Activated CD4-positive, alpha-beta T cell treated with anti-CD3 and anti-CD28 coated beads, Interleukin-2, amount 50 U/mL, for 24 hours (primary cell): Measurements from ENCODE around the gene SERPINB12.

ENCODE experiments used
- DNase-seq, 2 donors: peaks; one replicate each; pipeline ENCODE4 v3.0.0-alpha.2; 2020; ENCODE audit warnings: low read depth in 1 of 2, low spot score in 1 of 2

The SERPINB12 gene

GRCh38 chr18:63545000-63545399, 2.8 kb downstream of the SERPINB12 start:
- DNase-seq = no peak

GRCh38 chr18:63550068-63550467, 7.9 kb downstream of the SERPINB12 start:
- no peak for DNase-seq

- DNase-seq = no peak
These were observed 9.6 kb downstream of the SERPINB12 start for GRCh38 chr18:63551769-63552168.

- DNase-seq = no peak
These were observed 10.4 kb downstream of the SERPINB12 start for GRCh38 chr18:63552581-63552980.

GRCh38 chr18:63553081-63553480, 10.9 kb downstream of the SERPINB12 start:
- no peak for DNase-seq

- no peak for DNase-seq
These were observed 17.7 kb downstream of the SERPINB12 start for GRCh38 chr18:63559567-63560491.

- no peak for DNase-seq
These were observed 20.1 kb downstream of the SERPINB12 start for GRCh38 chr18:63562284-63562683.

GRCh38 chr18:63564021-63564420, 21.9 kb downstream of the SERPINB12 start:
- DNase-seq = no peak

GRCh38 chr18:63564561-63564960, 22.4 kb downstream of the SERPINB12 start:
- DNase-seq = no peak

GRCh38 chr18:63567276-63567675, 25.1 kb downstream of the SERPINB12 start:
- no peak for DNase-seq

- DNase-seq = no peak
These were observed 25.7 kb downstream of the SERPINB12 start for GRCh38 chr18:63567825-63568224.

GRCh38 chr18:63570721-63571120, 28.6 kb downstream of the SERPINB12 start:
- no peak for DNase-seq

- DNase-seq = no peak
These were observed 33.5 kb downstream of the SERPINB12 start for GRCh38 chr18:63575681-63576080.

GRCh38 chr18:63578357-63578958, 36.3 kb downstream of the SERPINB12 start:
- DNase-seq = peak in 1 of 2 donors; percentile 3

- no peak for DNase-seq
These were observed 37.4 kb downstream of the SERPINB12 start for GRCh38 chr18:63579616-63580015.

GRCh38 chr18:63585988-63586387, 43.8 kb downstream of the SERPINB12 start:
- DNase-seq = no peak

- no peak for DNase-seq
These were observed 44.3 kb downstream of the SERPINB12 start for GRCh38 chr18:63586431-63586830.

GRCh38 chr18:63586966-63587365, 44.8 kb downstream of the SERPINB12 start, which contains the start of gene SERPINB13:
SERPINB13 (plus strand) TSS chr18:63587343; CDS start chr18:63588668, 1,325 bp downstream.
- no peak for DNase-seq

GRCh38 chr18:63588909-63589308, 46.7 kb downstream of the SERPINB12 start:
- no peak for DNase-seq

- no peak for DNase-seq
These were observed 48.2 kb downstream of the SERPINB12 start for GRCh38 chr18:63590373-63590772.

GRCh38 chr18:63590966-63591695, 49.0 kb downstream of the SERPINB12 start:
- DNase-seq = no peak

GRCh38 chr18:63591725-63592124, 49.6 kb downstream of the SERPINB12 start:
- no peak for DNase-seq
